Prostate gland (tissue), 2 donors: Measurements from ENCODE around the gene LYPD6B.

ENCODE experiments used
- CTCF ChIP-seq, 4 experiments: fragments of 200-600 bp in 2 of 4; fragments of 450-650 bp in 2 of 4; sonication (generic) in 2 of 4; IDR thresholded peaks; 1 replicate in 3 of 4; 2 replicates in 1 of 4; pipeline ENCODE4 v1.5.1; 2016 to 2019; ENCODE audit warnings: antibody characterized with exemption in 4 of 4, mild to moderate bottlenecking in 2 of 4, moderate library complexity in 2 of 4
- POLR2A ChIP-seq: fragments of 450-650 bp; IDR thresholded peaks from one replicate; pipeline ENCODE4 v1.6.1; 2016; ENCODE audit warnings: antibody characterized with exemption, mild to moderate bottlenecking
- POLR2AphosphoS5 ChIP-seq: sonication (generic); formaldehyde crosslinking; IDR thresholded peaks from one replicate; pipeline ENCODE4 v1.6.1; 2017; ENCODE audit warnings: antibody characterized with exemption

- TF ChIP-seq POLR2A (no peak), CTCF (IDR thresholded peaks at IDR 0.05) (no peak), POLR2AphosphoS5 (no peak)
Measured at GRCh38 chr2:149204686-149205085, 166.2 kb downstream of the LYPD6B start.
